B cell (primary cell): ENCODE results near the gene YAP1. TPM values are rescaled to one million over a fixed set of nuclear protein-coding genes. Genes with fewer than 3 reads are reported as not detected.

Experiments used
- ATAC-seq: fragments of 200-7000 bp; cut with Tn5 transposase; one replicate; pipeline ENCODE4 v1.10.0; 2021; ENCODE audit warnings: low read depth, mild to moderate bottlenecking, moderate number of reproducible peaks, moderate library complexity
- CTCF ChIA-PET: fragments of 350-600 bp; sonication (Branson Sonifier 250); formaldehyde crosslinking; loops from one replicate; lab custom pipeline; 2021; ENCODE audit warnings: antibody characterized with exemption, inconsistent platforms; lab: Charles Lee
- POLR2A ChIA-PET: fragments of 350-600 bp; sonication (Branson Sonifier 250); formaldehyde crosslinking; loops from one replicate; lab custom pipeline; 2021; ENCODE audit warnings: antibody characterized with exemption; lab: Charles Lee
- DNase-seq: peaks from one replicate; pipeline ENCODE4 v3.0.0; 2013
- H2AFZ ChIP-seq: 2 replicates; pipeline ENCODE4 v1.6.1; 2012; ENCODE audit warnings: mild to moderate bottlenecking, low read depth, low read length; ENCODE audit not compliant: insufficient read depth, poor library complexity, severe bottlenecking
- H3K27ac ChIP-seq, 2 donors: 1 replicate in 1 of 2; 2 replicates in 1 of 2; pipeline ENCODE4 v1.5.1; 2012 to 2013; ENCODE audit warnings: low read length in 2 of 2, mild to moderate bottlenecking in 2 of 2, moderate library complexity in 1 of 2
- H3K27me3 ChIP-seq, 4 experiments: fragments of 200-600 bp in 1 of 4; sonication (generic) in 1 of 4; replicated peaks in 1 of 4; 1 replicate in 2 of 4; 2 replicates in 2 of 4; pipeline versions ENCODE4 v1.6.1 to v1.7.0; 2013 to 2016; ENCODE audit warnings: low read length in 3 of 4, mild to moderate bottlenecking in 2 of 4, mixed read lengths in 1 of 4, moderate library complexity in 1 of 4; ENCODE audit not compliant: insufficient read depth in 4 of 4, control insufficient read depth in 3 of 4; ENCODE audit errors: control extremely low read depth in 1 of 4
- H3K36me3 ChIP-seq, 2 experiments: replicated peaks in 1 of 2; 1 replicate in 1 of 2; 2 replicates in 1 of 2; pipeline versions ENCODE4 v1.6.1 to v1.7.1; 2013; ENCODE audit warnings: low read length in 1 of 2; ENCODE audit not compliant: insufficient read depth in 2 of 2, control insufficient read depth in 1 of 2; ENCODE audit errors: control extremely low read depth in 1 of 2, extremely low read depth in 1 of 2
- H3K4me1 ChIP-seq, 2 donors: fragments of 200-600 bp in 1 of 2; sonication (generic) in 1 of 2; 1 replicate in 1 of 2; 2 replicates in 1 of 2; pipeline versions ENCODE4 v1.5.1 to v1.6.1; 2013 to 2017; ENCODE audit warnings: low read length in 2 of 2; ENCODE audit not compliant: control insufficient read depth in 2 of 2, insufficient read depth in 2 of 2
- H3K4me2 ChIP-seq: replicated peaks from 2 replicates; pipeline ENCODE3; 2012; ENCODE audit warnings: mild to moderate bottlenecking, low read depth, low read length; ENCODE audit not compliant: poor library complexity, severe bottlenecking
- H3K4me3 ChIP-seq, 5 experiments: fragments of 200-600 bp in 1 of 5; sonication (generic) in 1 of 5; 1 replicate in 3 of 5; 2 replicates in 2 of 5; pipeline versions ENCODE4 v1.5.1 to v1.7.0; 2011 to 2016; ENCODE audit warnings: low read length in 4 of 5, mild to moderate bottlenecking in 4 of 5, low read depth in 2 of 5, control low read depth in 1 of 5, moderate library complexity in 1 of 5; ENCODE audit not compliant: insufficient read depth in 1 of 5; ENCODE audit errors: control extremely low read depth in 1 of 5, extremely low read depth in 1 of 5
- H3K79me2 ChIP-seq: fragments of 200-600 bp; sonication (generic); one replicate; pipeline ENCODE4 v1.6.0; 2016; ENCODE audit warnings: low read length; ENCODE audit not compliant: control insufficient read depth, insufficient read depth
- H3K9ac ChIP-seq: fragments of 200-600 bp; sonication (generic); 2 replicates; pipeline ENCODE4 v1.6.1; 2017; ENCODE audit warnings: mild to moderate bottlenecking, low read length, moderate library complexity
- H3K9me3 ChIP-seq, 3 donors: one replicate each; pipeline versions ENCODE4 v1.6.1 to v1.7.1; 2013; ENCODE audit warnings: low read length in 2 of 3; ENCODE audit not compliant: control insufficient read depth in 2 of 3, insufficient read depth in 1 of 3; ENCODE audit errors: control extremely low read depth in 1 of 3
- H4K20me1 ChIP-seq: 2 replicates; pipeline ENCODE4 v1.6.0; 2012; ENCODE audit warnings: mild to moderate bottlenecking, low read length; ENCODE audit not compliant: insufficient read depth, control insufficient read depth, poor library complexity, severe bottlenecking
- H3K27ac Mint-ChIP-seq: one replicate; pipeline ENCODE4 v1.8.0; 2021; ENCODE audit warnings: mixed read lengths
- H3K27me3 Mint-ChIP-seq: one replicate; pipeline ENCODE4 v1.8.0; 2021; ENCODE audit warnings: mixed read lengths
- H3K4me1 Mint-ChIP-seq: one replicate; pipeline ENCODE4 v1.8.0; 2021; ENCODE audit warnings: mixed read lengths
- H3K4me3 Mint-ChIP-seq: one replicate; pipeline ENCODE4 v1.8.0; 2021; ENCODE audit warnings: mixed read lengths
- H3K9me3 Mint-ChIP-seq: one replicate; pipeline ENCODE4 v1.8.0; 2022; ENCODE audit warnings: mixed read lengths; ENCODE audit not compliant: insufficient read depth
- CTCF ChIP-seq: fragments of 200-600 bp; IDR thresholded peaks from one replicate; pipeline ENCODE4 v1.8.0; 2022; ENCODE audit warnings: antibody characterized with exemption, mild to moderate bottlenecking
- EZH2 ChIP-seq: IDR thresholded peaks from 2 replicates; pipeline ENCODE4 v1.6.1; 2012; ENCODE audit warnings: borderline replicate concordance, low read depth, mild to moderate bottlenecking, moderate library complexity, low read length; ENCODE audit not compliant: insufficient read depth, poor library complexity, severe bottlenecking
- WGBS: methylation state at CpG from one replicate; pipeline ENCODE4 v1.1.5; 2013; ENCODE audit warnings: missing lambda C conversion rate; ENCODE audit not compliant: insufficient coverage; 5-methylcytosine and 5-hydroxymethylcytosine counted together
- intact Hi-C: fragments of 100-400 bp; cut with micrococcal nuclease; formaldehyde crosslinking; loops from one replicate; pipeline ENCODE4 v1.10.0; 2022
- polyA plus RNA-seq: library from polyadenylated mRNA; depleted of rRNA; stranded (reverse); fragments of >200 nt; gene quantifications from 2 replicates; pipeline ENCODE4 v1.2.3, GENCODE V29; 2012
- total RNA-seq, 2 donors: library from RNA; stranded (reverse); fragments of 120-200 nt in 1 of 2; gene quantifications; 1 replicate in 1 of 2; 2 replicates in 1 of 2; pipeline versions ENCODE4 v1.2.3 to v1.2.4, GENCODE V29; 2013 to 2022

The YAP1 gene
- total and polyA plus RNA-seq, 2 donors (not counting 1 experiment from before 2014, with no cell fraction given): not detected

GRCh38 chr11:102116453-102117205 is 6.4 kb downstream of the YAP1 start:
- Histone ChIP-seq H3K27ac (no peak overlapping the region), H3K9me3 (peaks cover 0 to 1% (median 0%) of the 10 kb centered on the region in 3 donors), H3K4me3 (no peak overlapping the region), H2AFZ (no peak overlapping the region), H3K36me3 (no peaks in the 10 kb centered on the region), H3K4me1 (peaks cover 5% of the 10 kb centered on the region in 2 donors), H3K4me2 (no peak overlapping the region), H3K9ac (no peak overlapping the region), H3K79me2 (no peaks in the 10 kb centered on the region), H4K20me1 (no peaks in the 10 kb centered on the region), H3K27me3 (peaks cover 0 to 56% (median 23%) of the 10 kb centered on the region in 4 experiments)
- Mint-ChIP-seq H3K4me3 (no peak overlapping the region), H3K27me3 (peaks cover 57% of the 10 kb centered on the region), H3K27ac (no peak overlapping the region), H3K4me1 (peaks cover 5% of the 10 kb centered on the region), H3K9me3 (no peaks in the 10 kb centered on the region)
- WGBS: no CpG with 5 or more reads among the region's 2 CpGs
- no peak for ATAC-seq
- no peak for DNase-seq
- TF ChIP-seq EZH2 (no peak), CTCF (no peak)
- ChIA-PET POLR2A (no interaction called here), CTCF (interaction anchor here (0.6 kb wide), 1 partner anchor 610 kb away, joined by 3 read pairs; no protein-coding TSS in a partner anchor)
- intact Hi-C loops: no loop called here

DNA sequence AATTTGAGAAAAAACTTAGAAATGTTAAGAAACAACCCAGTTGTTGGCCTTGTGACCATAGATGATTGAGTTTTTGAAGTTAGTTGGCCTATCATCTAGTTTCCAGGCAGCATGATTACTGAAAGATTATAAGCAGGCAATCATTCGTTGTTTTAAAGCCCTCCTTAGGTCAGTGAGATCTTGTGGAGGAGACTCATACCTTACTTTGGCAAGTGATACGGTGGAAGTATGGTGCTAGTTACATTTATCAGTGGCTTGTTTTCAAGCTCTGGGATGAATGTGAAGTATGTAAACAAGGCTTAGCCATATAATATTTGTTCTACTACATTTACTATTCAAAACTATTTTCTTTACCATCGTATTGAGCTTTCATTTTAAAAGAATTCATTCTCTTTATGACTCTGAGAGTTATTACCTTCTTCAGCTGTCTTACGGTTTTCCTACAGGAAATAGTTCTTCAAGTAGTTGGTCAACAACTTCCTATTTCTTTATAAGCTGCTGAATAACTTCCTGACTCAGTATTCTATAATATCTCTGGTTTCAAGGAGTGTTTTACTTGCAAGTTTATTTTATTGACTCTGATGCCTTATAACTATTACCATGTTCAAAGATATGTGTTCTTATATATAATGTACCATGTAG is 7.3 kb downstream of the YAP1 start:
- intact Hi-C loops: no loop called here
- peaks cover 49% of the 10 kb centered on the region for H3K27me3 Mint-ChIP-seq
- no peak overlapping the region for H3K4me3 Mint-ChIP-seq
- WGBS: no CpG with 5 or more reads among the region's 4 CpGs
- no peak for DNase-seq
- POLR2A ChIA-PET: no interaction called here
- Histone ChIP-seq H3K4me1 (no peaks in the 10 kb centered on the region), H3K9me3 (peaks cover 0 to 1% (median 0%) of the 10 kb centered on the region in 3 donors), H4K20me1 (no peaks in the 10 kb centered on the region), H3K79me2 (no peaks in the 10 kb centered on the region), H3K9ac (no peak overlapping the region), H3K27me3 (peaks cover 0 to 53% (median 18%) of the 10 kb centered on the region in 4 experiments), H3K27ac (no peak overlapping the region), H3K4me2 (no peak overlapping the region), H3K4me3 (no peak overlapping the region), H2AFZ (no peak overlapping the region), H3K36me3 (no peaks in the 10 kb centered on the region)
- no peaks in the 10 kb centered on the region for H3K9me3 Mint-ChIP-seq
- no peak for ATAC-seq
- H3K27ac Mint-ChIP-seq: no peak overlapping the region
- no peak for TF ChIP-seq EZH2
- CTCF ChIA-PET: no interaction called here
- no peaks in the 10 kb centered on the region for H3K4me1 Mint-ChIP-seq
